HS-27A (cell line): ENCODE results near the gene TYSND1.
A peak's percentile ranks its signal among the peaks of the same experiment; 100 is the strongest.
"Not testable (repeated sequence)": the region's sequence is repeated elsewhere in the genome, so short reads cannot be mapped to it uniquely, and the experiment has no call there.

Experiments
- DNase-seq: peaks from one replicate; pipeline ENCODE4 v3.0.0-alpha.2; 2012; ENCODE audit warnings: low read depth, missing footprints

Gene TYSND1, protein sequence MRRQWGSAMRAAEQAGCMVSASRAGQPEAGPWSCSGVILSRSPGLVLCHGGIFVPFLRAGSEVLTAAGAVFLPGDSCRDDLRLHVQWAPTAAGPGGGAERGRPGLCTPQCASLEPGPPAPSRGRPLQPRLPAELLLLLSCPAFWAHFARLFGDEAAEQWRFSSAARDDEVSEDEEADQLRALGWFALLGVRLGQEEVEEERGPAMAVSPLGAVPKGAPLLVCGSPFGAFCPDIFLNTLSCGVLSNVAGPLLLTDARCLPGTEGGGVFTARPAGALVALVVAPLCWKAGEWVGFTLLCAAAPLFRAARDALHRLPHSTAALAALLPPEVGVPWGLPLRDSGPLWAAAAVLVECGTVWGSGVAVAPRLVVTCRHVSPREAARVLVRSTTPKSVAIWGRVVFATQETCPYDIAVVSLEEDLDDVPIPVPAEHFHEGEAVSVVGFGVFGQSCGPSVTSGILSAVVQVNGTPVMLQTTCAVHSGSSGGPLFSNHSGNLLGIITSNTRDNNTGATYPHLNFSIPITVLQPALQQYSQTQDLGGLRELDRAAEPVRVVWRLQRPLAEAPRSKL

GRCh38 chr10:70146489-70147258, at the start of gene TYSND1:
TYSND1 (minus strand) TSS chr10:70146700; CDS start chr10:70146586, 114 bp downstream.
- DNase-seq, result peak; percentile 84

- no peak for DNase-seq
Observed at GRCh38 chr10:70193391-70193844, 46.9 kb upstream of the TYSND1 start.

GRCh38 chr10:70192326-70192968, 45.9 kb upstream of the TYSND1 start:
- no peak for DNase-seq

GRCh38 chr10:70191972-70192305, 45.4 kb upstream of the TYSND1 start:
- DNase-seq, result peak; percentile 41

- no peak for DNase-seq
Observed at GRCh38 chr10:70191161-70191971, 44.9 kb upstream of the TYSND1 start.

GRCh38 chr10:70190581-70190980, 44.1 kb upstream of the TYSND1 start:
- DNase-seq, result no peak

GRCh38 chr10:70190102-70190501, 43.6 kb upstream of the TYSND1 start:
- no peak for DNase-seq

DNA sequence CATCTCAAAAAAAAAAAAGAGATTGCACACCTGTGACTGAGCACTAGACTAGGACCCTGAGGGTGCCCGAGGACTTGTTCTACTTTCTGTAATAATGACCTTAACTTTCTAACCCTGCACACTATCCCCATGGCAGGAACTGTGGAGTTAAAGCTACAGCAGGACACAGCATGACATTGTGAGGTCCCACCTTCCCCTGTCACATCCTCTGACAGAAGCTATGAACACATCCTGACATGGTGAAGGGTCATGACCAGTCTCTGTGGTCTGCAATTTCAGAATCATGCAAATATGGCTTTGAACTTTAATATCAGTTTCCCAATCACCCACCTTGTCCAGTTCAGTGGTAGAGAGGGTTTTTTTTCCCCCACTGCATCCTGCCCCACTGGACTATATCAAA, 42.3 kb upstream of the TYSND1 start:
- no peak for DNase-seq

GRCh38 chr10:70186571-70186970, 40.1 kb upstream of the TYSND1 start:
- no peak for DNase-seq

- DNase-seq, result no peak
Observed at GRCh38 chr10:70186090-70186489, 39.6 kb upstream of the TYSND1 start.

- DNase-seq, result no peak
Observed at GRCh38 chr10:70183304-70183703, 36.8 kb upstream of the TYSND1 start.

DNA sequence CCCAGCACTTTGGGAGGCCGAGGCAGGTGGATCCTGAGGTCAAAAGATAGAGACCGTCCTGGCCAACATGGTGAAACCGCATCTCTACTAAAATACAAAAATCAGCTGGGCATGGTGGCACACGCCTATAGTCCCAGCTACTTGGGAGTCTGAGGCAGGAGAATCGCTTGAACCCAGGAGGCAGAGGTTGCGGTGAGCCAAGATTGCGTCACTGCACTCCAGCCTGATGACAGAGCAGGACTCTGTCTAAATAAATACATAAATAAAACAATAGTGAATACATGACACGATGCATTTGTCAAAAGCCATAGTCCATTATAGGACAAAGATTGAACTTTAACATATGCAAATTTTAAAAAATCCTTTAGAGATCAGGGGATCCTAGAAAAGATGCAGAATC, 32.7 kb upstream of the TYSND1 start:
- not testable (repeated sequence) for DNase-seq

DNA sequence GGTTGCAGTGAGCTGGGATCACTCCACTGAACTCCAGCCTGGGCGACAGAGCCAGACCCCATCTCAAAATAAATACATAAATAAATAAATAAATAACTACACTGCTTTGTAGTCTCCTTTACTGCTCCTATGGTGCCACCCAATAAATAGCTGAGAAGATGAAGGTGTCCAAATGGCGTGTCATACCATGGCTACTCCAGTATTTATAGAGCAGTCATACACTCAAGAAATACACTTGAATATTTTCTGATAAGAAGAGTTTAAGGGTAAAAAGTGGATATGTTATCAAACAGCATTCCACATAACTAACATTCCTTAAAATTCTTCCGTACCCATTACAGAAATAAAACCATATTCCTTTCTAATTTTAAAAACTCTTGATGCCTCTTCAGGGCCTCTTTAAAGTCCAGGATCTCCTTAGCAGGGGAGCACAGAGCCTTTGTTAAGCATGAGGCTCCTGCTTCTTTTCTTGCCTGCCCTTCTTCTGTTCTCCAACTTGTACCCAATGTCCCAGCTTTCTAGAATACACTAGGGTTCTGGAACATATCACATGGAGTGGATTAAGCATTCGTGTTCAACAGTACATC, 31.7 kb upstream of the TYSND1 start:
- no peak for DNase-seq

- no peak for DNase-seq
Observed at GRCh38 chr10:70176441-70176840, 29.9 kb upstream of the TYSND1 start.

GRCh38 chr10:70175516-70175915, 29.0 kb upstream of the TYSND1 start:
- DNase-seq, result no peak

GRCh38 chr10:70174058-70174741, 27.7 kb upstream of the TYSND1 start:
- DNase-seq, result no peak

GRCh38 chr10:70169649-70170364, 23.3 kb upstream of the TYSND1 start:
- DNase-seq, result no peak

DNA sequence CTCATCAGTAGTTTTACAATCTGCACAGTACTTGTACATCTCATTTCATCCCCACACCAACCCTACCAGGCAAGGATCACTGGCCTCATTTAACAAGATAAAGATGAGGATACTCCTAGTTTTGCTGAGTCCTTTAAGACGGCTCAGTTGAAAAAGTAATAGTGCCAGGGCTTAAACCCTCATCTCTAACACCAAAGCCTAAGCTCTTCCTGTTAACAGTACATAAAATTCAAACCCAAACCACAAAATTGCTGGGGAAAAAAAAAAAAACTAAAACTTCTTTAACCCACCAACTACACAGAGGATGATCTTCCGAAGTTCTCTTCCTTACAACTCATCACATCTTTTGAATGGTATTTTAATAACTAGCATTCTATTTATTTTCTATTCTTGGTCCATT, 22.5 kb upstream of the TYSND1 start:
- DNase-seq, result no peak

DNA sequence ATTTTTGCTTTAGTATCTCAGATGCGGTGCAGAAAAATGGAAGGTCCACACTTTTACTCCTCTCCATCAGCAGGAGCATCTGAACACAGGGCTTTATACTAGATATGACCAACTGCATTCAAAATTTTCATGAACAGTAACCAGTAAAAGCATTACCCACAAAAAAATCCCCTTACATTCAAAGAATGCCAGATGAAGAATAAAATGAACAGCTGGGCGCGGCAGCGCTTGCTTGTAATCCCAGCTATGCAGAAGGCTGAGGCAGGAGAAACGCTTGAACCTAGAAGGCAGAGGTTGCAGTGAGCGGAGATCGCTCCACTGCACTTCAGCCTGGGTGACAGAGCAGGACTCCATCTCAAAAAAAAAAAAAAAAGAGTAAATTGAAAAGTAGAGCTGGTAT, 20.7 kb upstream of the TYSND1 start:
- DNase-seq, result no peak

DNA sequence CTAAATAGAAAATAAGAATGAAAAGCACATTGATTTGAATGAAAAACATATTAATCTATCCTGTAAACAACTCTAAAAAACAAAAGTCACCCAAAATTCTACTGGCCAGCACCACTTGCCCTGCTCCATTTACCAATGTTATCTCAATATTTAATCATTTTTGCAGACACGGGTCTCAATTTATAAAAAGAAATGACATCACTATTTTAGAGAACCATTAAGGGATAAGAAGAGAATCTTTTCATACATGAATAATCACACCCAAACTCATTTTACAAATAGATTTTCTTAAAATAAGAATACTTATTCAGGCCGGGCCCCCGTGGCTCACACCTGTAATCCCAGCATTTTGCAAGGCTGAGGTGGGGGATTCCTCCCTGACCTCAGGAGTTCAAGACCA, 19.9 kb upstream of the TYSND1 start:
- no peak for DNase-seq
